GM19372 (cell line): ENCODE data around the gene SPOCK3.
"Not testable (repeated sequence)": the region's sequence is repeated elsewhere in the genome, so short reads cannot be mapped to it uniquely, and the experiment has no call there.

ENCODE experiments used
- ATAC-seq: cut with Tn5 transposase; IDR thresholded peaks from one replicate; pipeline ENCODE4 v1.9.1; 2021; ENCODE audit warnings: mild to moderate bottlenecking, low read depth, moderate library complexity; ENCODE audit not compliant: unreplicated experiment

The SPOCK3 gene

GRCh38 chr4:166839615-166840251, 394.6 kb downstream of the SPOCK3 start:
- ATAC-seq: peak; percentile 66

GRCh38 chr4:166838975-166839614, 395.2 kb downstream of the SPOCK3 start:
- ATAC-seq: peak; percentile 73

DNA sequence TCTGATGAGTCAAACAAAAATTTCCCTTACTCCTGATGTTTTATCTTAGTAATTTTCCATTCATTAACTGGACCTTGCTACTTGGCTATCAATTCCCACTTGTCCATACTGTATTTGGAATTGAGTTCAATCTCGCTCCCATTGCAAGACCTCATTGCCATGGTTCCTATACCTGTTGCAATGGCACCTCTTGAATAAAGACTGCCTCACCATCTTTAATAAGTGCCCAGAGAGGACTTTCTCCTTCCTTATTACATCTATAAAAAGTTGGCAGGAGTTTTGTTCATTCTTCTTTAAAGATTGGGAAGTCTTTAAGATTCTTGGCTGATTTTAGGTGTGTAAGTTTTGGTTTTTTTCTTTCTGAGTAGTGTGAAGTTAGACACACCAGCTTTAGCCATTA, 397.4 kb downstream of the SPOCK3 start:
- ATAC-seq: no peak

DNA sequence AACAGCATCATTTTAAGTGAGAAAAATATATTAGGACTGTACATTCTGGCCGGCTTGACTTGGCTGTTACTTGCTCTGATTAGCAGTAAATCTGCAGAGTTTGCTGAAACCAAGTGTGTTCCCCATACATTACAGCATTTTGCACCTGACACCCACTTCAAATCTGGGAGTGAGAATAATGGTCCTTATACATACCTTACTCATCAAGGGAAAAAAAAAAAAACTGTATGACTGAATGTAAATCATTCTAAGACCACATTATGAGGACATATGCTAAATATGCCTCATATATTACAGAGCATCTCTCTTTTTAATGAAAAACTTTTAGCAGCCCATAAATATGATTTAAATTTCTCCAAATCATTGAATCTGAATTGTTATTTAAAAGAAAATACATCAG, 406.7 kb downstream of the SPOCK3 start:
- ATAC-seq: no peak

GRCh38 chr4:166827167-166827566, 407.1 kb downstream of the SPOCK3 start:
- no peak for ATAC-seq

DNA sequence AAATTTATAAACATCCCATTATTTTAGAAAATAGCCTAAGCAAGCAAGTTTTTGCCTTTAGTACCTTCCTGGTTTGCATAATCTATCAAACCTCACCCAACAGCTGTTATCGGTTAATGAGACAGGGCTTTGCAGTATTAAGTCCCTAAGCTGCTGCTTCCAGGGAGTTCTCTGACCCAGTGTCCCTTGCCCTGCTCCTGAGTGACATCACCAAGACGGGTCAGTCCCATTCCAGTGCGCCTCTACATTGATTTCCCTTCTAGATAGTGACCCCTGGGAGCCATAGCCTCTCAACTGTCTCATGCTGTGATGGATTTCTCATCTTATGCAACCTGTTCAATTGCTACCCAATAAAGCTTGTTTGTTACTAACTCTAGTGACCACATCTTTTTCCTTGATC, 410.4 kb downstream of the SPOCK3 start:
- no peak for ATAC-seq

DNA sequence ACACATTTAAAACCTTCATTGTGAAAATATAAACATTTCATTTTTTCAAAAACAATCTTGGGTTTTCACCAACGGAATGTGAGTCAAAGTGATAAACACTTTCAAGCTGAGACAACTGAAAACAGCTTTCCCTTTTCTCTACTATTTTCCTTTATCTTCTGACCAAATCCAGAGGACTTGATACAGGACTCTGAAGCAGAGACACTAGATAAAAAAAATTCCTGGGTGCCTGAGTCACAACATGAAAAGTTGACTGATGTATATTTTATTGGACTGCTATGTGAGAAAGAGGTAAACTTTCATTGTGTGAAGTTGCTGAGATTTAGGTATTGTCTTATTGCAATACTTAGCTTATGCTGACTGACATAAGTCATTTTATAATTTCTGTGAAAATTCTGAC, 411.2 kb downstream of the SPOCK3 start:
- no peak for ATAC-seq

DNA sequence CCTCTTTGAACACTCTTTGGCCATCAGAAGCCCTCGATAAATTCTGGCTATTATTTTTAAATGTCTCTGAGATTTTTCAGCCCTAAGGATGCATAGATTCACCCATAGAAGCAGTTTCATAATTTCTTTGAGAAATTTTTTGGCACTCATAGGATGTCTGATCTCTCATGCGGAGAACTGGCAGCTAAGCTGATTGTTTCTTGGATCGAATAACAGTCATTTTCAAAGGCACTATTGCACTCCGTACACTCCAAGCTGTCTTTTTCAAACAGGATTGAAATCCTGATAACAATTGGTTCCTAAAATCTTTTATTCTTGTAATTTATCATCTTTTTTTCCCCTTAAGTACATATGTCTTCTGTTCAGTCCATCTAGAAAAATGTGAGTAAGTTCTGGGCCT, 411.9 kb downstream of the SPOCK3 start:
- ATAC-seq: no peak

GRCh38 chr4:166816890-166817289, 417.4 kb downstream of the SPOCK3 start:
- ATAC-seq: no peak

GRCh38 chr4:166808380-166808779, 425.9 kb downstream of the SPOCK3 start:
- no peak for ATAC-seq

- no peak for ATAC-seq
Observed at GRCh38 chr4:166802346-166802745, 431.9 kb downstream of the SPOCK3 start.

DNA sequence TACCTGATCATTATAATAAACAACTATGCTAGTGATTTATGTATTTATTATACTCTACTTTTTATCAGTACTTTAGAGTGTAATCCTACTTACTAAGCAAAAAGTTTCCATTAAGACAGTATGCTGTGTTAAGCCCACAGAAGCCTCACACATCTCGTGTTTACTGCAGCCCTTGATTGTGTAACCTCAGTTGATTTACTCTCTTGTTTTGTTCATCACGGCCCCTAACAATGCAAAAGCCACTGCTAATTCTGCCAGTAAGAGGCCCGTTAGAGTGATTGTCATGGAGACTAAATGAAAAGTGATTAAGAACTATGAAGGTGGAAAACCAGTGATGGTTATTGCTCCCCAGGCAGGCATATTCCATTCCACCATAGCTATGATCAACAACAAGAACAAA, 436.2 kb downstream of the SPOCK3 start:
- ATAC-seq: no peak

GRCh38 chr4:166777760-166778159, 456.5 kb downstream of the SPOCK3 start:
- ATAC-seq: no peak

DNA sequence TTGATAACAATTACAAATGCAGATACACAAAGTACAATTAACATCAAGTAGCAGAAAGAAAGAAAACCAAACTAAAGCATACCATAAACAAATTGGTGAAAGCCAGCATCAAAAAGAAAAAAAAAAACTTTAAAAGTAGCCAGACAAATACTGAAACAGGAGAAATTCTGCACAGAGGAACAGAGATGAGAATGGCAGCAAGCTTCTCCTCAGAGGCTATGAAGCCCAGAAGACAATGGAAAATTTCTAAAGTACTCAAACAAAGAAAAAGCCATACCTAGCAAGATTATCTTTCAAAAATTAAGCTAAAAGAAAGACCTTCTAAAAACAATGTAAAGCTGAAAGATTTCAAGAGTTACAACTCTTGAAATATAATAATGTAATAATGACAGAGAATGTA, 471.3 kb downstream of the SPOCK3 start:
- no peak for ATAC-seq

- ATAC-seq: no peak
Observed at GRCh38 chr4:166741742-166742141, 492.6 kb downstream of the SPOCK3 start.

DNA sequence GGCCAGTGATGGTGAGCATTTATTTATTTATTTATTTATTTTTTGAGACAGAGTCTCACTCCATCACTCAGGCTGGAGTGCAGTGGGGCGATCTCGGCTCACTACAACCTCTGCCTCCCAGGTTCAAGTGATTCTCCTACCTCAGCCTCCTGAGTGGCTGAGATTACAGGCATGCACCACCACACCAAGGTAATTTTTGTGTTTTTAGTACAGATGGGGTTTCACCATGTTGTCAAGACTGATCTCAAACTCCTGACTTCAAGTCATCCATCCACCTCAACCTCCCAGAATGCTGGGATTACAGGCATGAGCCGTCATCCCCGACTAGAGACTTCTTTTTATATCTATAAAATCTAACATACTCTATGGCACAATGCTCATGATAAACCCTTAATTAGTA, 495.1 kb downstream of the SPOCK3 start:
- not testable (repeated sequence) for ATAC-seq

GRCh38 chr4:166737430-166737829, 496.9 kb downstream of the SPOCK3 start:
- no peak for ATAC-seq

- ATAC-seq: no peak
Observed at GRCh38 chr4:166735553-166735952, 498.7 kb downstream of the SPOCK3 start.

- ATAC-seq: no peak
Observed at GRCh38 chr4:166734797-166735196, 499.5 kb downstream of the SPOCK3 start.

GRCh38 chr4:166733686-166734085, 500.6 kb downstream of the SPOCK3 start:
- no peak for ATAC-seq

GRCh38 chr4:166726832-166727231, 507.5 kb downstream of the SPOCK3 start:
- no peak for ATAC-seq

DNA sequence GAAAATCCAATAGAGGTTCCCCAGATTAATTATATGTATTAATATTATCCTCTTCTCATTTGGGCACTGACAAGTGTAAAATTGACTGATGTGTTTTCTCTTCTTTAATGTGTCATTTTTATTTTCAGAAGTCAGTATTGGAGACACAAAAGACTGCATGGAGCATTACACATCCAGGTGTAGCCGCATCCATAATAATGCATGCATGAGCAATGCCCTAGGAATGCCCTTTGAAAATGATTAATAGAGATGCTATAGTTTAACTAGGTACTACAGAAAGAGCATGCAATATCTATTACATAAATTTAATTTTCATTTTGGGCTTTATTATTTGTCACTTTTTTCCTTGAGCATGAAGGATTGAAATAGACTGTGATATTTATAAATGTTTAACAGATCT, 509.9 kb downstream of the SPOCK3 start:
- ATAC-seq: no peak
